RWPE2 (cell line): Measurements from ENCODE around the gene ABCA5.

Experiments used
- ATAC-seq: fragments of 200-7000 bp; cut with Tn5 transposase; 3 replicates; pipeline ENCODE4 v1.9.1; 2021; ENCODE audit warnings: low read depth
- DNase-seq: peaks from one replicate; pipeline ENCODE4 v3.0.0-alpha.2; 2020; ENCODE audit warnings: low spot score
- H3K27ac ChIP-seq: fragments of 450-650 bp; 2 replicates; pipeline ENCODE4 v1.5.1; 2017; ENCODE audit warnings: mild to moderate bottlenecking; ENCODE audit not compliant: poor library complexity, severe bottlenecking
- H3K27me3 ChIP-seq: fragments of 250-450 bp; sonication (Bioruptor Pico); 2 replicates; pipeline ENCODE4 v1.5.1; 2021; ENCODE audit warnings: mild to moderate bottlenecking, moderate library complexity; ENCODE audit not compliant: insufficient read depth, poor library complexity, severe bottlenecking
- H3K36me3 ChIP-seq: fragments of 250-450 bp; sonication (Bioruptor Pico); 2 replicates; pipeline ENCODE4 v1.5.1; 2020; ENCODE audit warnings: low read depth, mild to moderate bottlenecking, moderate library complexity
- H3K4me1 ChIP-seq: fragments of 250-450 bp; sonication (Bioruptor Pico); 2 replicates; pipeline ENCODE4 v1.5.1; 2021; ENCODE audit warnings: mild to moderate bottlenecking, moderate library complexity; ENCODE audit not compliant: insufficient read depth, poor library complexity, severe bottlenecking
- H3K4me3 ChIP-seq: fragments of 250-450 bp; sonication (Bioruptor Pico); 2 replicates; pipeline ENCODE4 v1.5.1; 2021; ENCODE audit warnings: mild to moderate bottlenecking, moderate library complexity; ENCODE audit not compliant: severe bottlenecking
- H3K9me3 ChIP-seq: fragments of 250-450 bp; sonication (Bioruptor Pico); 2 replicates; pipeline ENCODE4 v1.5.1; 2021; ENCODE audit warnings: mild to moderate bottlenecking, moderate library complexity; ENCODE audit not compliant: severe bottlenecking
- TF ChIP-seq, protein P1 (sequence below): fragments of 450-650 bp; IDR thresholded peaks from one replicate; pipeline ENCODE4 v1.5.1; 2017; ENCODE audit warnings: mild to moderate bottlenecking, moderate library complexity; ENCODE audit not compliant: poor library complexity, severe bottlenecking

ABCA5 gene

DNA sequence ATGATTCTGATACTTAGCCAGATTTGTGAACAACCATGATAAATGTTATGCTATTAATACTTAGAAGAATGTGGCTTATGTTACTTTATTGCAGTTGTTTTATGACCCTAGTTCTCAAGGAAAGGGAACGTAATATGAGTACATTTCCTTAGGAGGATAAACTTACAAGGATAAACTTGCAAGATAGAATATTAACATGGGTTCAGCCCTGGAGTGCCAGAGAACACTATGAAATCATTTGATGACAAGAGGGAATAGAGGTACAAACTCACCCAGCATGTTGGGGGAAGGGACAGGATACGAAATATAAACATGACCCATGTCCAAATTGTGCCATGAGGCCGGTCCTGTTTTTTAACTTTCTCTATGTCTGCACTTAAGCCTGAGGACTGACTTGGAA, 13.0 kb upstream of the ABCA5 start:
- no peaks in the 10 kb centered on the region for H3K36me3 ChIP-seq
- no peaks in the 10 kb centered on the region for H3K27me3 ChIP-seq
- DNase-seq (no peak), ATAC-seq (no peak)
- TF ChIP-seq, protein P1, sequence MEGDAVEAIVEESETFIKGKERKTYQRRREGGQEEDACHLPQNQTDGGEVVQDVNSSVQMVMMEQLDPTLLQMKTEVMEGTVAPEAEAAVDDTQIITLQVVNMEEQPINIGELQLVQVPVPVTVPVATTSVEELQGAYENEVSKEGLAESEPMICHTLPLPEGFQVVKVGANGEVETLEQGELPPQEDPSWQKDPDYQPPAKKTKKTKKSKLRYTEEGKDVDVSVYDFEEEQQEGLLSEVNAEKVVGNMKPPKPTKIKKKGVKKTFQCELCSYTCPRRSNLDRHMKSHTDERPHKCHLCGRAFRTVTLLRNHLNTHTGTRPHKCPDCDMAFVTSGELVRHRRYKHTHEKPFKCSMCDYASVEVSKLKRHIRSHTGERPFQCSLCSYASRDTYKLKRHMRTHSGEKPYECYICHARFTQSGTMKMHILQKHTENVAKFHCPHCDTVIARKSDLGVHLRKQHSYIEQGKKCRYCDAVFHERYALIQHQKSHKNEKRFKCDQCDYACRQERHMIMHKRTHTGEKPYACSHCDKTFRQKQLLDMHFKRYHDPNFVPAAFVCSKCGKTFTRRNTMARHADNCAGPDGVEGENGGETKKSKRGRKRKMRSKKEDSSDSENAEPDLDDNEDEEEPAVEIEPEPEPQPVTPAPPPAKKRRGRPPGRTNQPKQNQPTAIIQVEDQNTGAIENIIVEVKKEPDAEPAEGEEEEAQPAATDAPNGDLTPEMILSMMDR = no peak
- no peaks in the 10 kb centered on the region for H3K9me3 ChIP-seq
- no peak overlapping the region for H3K27ac ChIP-seq
- H3K4me1 ChIP-seq = peaks cover 2% of the 10 kb centered on the region
- H3K4me3 ChIP-seq = no peak overlapping the region

DNA sequence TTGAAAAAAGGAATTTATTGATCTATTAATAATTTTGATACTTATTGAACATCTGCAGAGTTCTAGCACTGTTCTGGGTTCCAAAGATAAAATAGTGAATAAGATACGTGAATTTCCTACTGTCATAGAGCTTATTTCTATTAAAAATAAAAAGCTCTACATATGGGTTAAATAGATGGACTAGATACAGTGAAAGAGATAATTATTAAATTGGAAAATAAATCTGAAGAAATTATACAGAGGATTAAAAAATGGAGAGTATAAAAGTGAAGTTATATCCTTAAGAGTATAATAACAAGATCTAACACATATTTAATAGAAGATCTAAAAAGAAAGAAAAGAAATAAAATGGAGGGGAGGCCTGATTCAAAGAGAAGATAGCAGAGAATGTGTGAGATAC, 10.1 kb upstream of the ABCA5 start:
- no peak overlapping the region for H3K4me3 ChIP-seq
- no peaks in the 10 kb centered on the region for H3K9me3 ChIP-seq
- H3K27ac ChIP-seq = no peak overlapping the region
- H3K27me3 ChIP-seq = no peaks in the 10 kb centered on the region
- no peaks in the 10 kb centered on the region for H3K36me3 ChIP-seq
- TF ChIP-seq, protein P1 = no peak
- no peak for ATAC-seq
- H3K4me1 ChIP-seq = no peaks in the 10 kb centered on the region
- no peak for DNase-seq

DNA sequence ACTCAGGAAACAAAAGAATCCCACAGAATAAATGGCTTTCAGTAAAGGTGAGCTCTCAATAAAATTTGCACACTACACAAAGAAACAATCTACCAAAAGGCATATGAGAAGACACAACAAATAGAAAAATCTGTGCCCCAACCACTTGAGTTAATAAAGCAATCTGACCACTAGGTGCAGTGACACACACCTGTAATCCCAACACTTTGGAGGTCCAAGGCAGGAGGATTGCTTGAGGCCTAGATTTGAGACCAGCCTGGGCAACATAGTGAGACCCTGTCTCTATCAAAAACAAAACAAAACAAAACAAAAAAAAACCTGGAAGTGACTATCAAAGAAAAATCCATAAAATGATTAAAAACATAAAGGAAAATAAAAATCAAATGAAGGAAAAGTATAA, 9.6 kb upstream of the ABCA5 start:
- Histone ChIP-seq H3K4me1 (no peaks in the 10 kb centered on the region), H3K27ac (no peak overlapping the region), H3K36me3 (no peaks in the 10 kb centered on the region), H3K9me3 (no peaks in the 10 kb centered on the region), H3K27me3 (no peaks in the 10 kb centered on the region), H3K4me3 (no peak overlapping the region)
- DNase-seq (no peak), ATAC-seq (no peak)
- TF ChIP-seq, protein P1 = no peak

DNA sequence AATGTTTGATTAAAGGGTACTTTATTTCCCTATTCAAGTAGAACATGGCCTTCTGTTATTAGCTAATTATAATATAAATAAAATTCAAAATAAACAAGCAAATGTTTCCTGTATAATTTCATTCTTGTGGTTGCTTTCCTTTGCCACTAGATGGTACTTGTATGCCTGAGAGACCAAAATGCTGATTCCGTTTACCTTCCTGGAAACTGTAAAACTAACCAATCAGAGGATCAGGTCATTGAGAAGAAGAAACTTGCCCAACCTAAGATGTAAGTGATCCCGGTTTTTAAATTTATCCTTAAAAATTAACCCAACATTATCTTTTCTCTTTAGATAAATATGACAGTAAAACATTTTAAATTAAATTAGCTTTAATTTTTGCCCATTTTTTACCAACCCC, 8.1 kb upstream of the ABCA5 start:
- TF ChIP-seq, protein P1 = peak; percentile 62
- Histone ChIP-seq H3K9me3 (no peaks in the 10 kb centered on the region), H3K4me1 (no peaks in the 10 kb centered on the region), H3K27ac (no peak overlapping the region), H3K27me3 (no peaks in the 10 kb centered on the region), H3K36me3 (no peaks in the 10 kb centered on the region), H3K4me3 (no peak overlapping the region)
- ATAC-seq (no peak), DNase-seq (no peak)

DNA sequence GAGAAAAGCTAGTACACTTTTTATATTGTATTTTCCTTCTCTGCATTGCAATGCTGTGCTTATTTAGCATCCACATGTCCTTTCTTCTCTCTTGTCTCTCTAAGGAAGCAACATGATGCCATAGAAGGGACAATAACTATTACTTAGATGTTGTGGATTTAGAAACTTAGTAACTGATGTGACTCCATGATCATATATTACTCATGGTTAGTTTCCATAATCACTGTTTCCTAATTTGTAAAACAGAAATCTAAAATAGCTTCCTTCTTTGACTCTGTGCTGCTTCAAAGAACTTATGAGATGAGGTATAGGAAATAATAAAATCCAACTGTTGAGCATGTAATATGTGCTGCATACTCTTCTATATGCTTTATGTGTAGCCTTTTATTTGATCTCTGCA, 6.6 kb upstream of the ABCA5 start:
- Histone ChIP-seq H3K36me3 (no peaks in the 10 kb centered on the region), H3K27me3 (no peaks in the 10 kb centered on the region), H3K4me1 (no peaks in the 10 kb centered on the region), H3K4me3 (no peak overlapping the region), H3K27ac (no peak overlapping the region), H3K9me3 (no peaks in the 10 kb centered on the region)
- no peak for ATAC-seq
- TF ChIP-seq, protein P1 = no peak
- no peak for DNase-seq
